ENCODE results near the gene ZNF66.
A peak's percentile ranks its signal among the peaks of the same experiment; 100 is the strongest.
"Not testable (repeated sequence)": the region's sequence is repeated elsewhere in the genome, so short reads cannot be mapped to it uniquely, and the experiment has no call there.

ZNF66 gene

DNA sequence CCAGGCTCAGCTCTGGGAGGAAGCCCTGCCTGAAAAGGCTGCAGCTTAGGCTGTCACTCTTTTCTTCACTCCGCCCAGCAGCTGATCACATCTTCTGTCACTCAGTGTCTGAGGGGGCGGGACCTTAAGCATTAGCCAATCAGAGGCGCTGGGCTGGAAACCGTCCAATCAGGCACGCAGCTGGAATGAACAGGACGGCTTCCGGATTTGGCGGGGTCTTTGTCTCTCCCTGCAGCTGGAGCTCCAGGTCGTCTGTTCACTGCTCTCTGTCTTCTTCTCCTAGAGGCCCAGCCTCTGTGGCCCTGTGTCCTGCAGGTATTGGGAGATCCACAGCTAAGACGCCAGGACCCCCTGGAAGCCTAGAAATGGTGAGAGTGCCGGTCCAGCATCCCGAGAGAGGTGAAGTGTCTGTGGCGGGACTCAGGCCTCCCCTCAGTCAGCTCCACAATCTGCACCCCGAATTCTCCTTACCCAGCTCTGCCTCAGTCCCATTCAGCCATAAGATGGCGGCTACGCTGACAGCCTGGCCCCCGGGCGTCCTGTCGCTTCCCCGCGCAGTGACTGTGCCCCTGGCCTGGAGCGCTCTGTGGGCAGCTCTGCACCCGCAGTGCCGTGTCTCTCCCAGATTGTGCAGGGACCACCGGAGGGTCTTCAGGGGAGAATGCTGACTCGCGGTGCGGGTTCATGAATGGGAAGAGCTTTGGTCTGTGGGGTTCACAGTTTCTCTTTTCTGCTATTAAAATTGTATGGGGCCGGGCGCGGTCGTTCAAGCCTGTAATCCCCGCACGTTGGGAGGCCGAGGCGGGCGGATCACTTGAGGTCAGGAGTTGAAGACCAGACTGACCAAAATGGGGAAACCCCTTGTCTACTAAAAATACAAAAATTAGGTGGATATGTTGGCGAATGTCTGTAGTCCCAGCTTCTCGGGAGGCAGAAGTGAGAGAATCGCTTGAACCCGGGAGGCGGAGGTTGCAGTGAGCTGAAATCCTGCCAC, at the start of gene ZNF66:
Gene ZNF66, plus strand, starts transcription at position 222 of the 994 bp plus-strand sequence. Its CDS starts 144 bp downstream, at position 366.
- peak; percentile 74 for DNase-seq

DNA sequence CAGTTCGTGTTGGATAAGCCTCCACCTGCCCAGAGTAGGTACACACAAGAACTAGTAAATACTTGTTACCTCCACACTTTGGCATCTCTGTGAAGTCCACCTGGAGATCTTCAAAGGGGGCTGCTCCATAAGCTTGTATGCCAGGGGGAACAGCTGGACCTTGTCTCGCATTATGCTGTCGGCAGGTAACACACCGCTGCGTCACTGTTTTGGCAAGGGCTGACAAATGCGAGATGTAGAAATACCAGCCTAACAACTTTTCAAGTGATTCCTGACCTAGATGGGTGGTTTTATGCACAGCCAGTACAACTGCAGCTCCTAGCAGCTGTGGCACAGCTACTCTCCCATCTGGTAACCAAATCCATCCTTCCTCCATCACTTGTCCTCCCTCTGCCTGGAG, 25.9 kb upstream of the ZNF66 start:
- DNase-seq, result not testable (repeated sequence)

DNA sequence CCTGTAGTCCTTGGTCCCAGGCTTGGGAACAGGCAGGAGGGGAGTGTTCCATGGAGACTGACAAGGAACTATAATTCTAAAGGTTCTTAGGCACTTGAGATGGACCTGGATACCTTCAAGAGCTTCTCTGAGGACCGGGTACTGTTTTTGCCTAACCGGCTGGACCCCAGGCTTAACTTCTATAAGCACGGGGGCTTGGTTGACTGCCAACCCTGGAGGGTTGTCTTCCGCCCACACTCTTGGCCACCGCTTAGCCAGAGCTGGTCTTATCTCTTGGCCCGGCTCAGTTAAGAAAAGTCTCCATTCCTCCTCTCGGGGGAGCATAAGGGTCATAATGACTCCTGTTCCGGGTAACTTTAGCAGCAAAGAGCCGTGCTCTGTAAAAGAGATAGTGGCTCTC, 23.8 kb upstream of the ZNF66 start:
- not testable (repeated sequence) for DNase-seq

DNA sequence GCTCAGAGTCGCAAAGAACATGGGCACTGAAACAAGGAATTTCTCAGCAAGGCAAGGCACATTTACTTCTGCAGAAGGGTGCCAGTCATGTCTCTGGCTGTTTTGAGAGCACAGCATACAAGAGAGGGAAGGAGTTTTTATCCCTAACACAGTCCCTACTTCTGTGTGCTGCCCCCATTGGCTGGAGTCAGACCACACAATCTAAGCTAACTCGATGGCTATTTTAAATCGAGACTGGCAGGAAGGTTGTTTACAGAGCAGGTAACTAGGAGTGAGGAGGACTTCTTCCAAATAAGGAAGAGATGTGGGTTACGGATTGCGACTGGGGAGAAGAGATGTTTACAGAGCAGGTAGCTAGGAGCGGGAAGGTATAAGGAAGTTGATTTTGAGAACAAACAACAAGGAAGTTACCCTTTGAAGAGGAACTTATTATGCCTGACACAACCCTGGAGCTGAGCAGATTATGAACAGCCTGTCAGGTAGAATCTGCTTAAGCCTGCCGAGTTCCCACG, 6.8 kb upstream of the ZNF66 start:
- not testable (repeated sequence) for DNase-seq

DNA sequence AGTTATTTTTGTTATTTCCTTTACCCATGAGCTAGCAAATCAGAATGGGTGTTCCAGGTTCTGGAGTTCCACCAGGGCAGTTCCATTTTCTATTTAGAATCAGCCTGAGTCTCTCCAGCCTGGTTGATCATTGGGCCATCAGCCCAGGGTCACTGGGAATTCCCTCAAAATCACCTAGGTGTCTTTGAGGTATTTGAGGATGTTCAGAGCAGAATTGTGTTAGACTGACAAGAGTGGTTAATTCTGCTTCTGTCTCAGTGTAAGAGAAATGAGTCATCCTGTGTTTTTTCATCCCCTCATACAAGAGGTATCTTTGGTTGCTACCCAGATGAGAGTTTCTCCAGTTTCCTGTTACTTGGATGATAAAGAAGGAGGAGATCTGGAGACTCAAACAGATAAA, 11.7 kb downstream of the ZNF66 start:
- DNase-seq, result no peak

DNA sequence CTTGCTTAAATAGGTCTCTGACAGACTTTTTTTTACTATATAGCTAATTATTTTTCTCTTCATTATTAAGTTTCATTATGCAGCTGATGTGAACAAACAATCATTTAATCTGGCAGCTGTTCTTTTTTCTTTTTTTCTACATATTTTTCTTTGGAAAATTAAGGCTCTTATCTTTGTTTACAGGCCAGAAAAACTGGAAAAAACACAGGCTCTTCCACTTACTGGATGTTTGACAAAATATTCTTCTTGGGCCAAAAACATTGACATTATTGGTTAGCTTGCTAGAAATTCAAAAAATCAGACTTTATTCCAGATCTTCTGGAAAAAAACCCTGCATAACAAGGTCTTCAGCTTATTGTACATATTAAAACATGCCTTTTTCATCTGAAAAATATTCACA, 15.7 kb downstream of the ZNF66 start:
- DNase-seq, result no peak

DNA sequence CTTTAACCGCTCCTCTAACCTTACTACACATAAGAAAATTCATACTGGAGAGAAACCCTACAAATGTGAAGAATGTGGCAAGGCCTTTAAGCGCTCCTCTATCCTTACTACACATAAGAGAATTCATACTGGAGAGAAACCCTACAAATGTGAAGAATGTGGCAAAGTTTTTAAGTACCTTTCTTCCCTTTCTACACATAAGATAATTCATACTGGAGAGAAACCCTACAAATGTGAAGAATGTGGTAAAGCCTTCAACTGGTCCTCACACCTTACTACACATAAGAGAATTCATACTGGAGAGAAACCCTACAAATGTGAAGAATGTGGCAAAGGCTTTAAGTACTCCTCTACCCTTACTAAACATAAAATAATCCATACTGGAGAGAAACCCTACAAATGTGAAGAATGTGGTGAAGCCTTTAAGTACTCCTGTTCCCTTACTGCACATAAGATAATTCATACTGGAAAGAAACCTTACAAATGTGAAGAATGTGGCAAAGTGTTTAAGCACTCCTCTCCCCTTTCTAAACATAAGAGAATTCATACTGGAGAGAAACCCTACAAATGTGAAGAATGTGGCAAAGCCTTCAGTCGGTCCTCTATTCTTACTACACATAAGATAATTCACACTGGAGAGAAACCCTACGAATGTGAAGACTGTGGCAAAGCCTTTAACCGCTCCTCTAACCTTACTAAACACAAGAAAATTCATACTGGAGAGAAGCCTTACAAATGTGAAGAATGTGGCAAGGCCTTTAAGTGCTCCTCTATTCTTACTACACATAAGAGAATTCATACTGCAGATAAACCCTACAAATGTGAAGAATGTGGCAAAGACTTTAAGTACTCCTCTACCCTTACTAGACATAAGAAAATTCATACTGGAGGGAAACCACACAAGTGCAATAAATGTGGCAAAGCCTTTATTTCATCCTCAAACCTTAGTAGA, 30.5 kb downstream of the ZNF66 start:
- DNase-seq, result not testable (repeated sequence)

DNA sequence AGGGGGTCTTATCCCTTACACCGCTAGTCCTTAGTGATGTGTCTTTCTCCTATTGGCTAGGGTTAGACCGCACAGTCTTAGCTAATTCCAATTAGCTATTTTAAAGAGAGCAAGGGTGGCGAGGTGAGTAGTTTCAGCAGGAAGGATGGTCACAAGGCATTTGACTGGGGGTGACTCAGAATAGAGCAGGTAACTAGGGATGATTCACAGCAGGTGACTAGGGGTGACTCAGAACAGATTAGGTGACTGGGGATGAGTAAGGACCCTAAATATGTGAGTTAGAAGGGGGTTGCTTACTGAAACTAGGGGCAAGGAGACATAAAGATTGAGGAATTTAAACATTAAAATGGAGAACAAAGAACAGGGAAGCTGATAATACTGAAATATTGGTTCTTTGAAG, 64.3 kb downstream of the ZNF66 start:
- DNase-seq, result no peak
